ENCODE data around the gene DRD1. TPM values are rescaled to one million over a fixed set of nuclear protein-coding genes. Genes with fewer than 3 reads are reported as not detected.

DRD1 gene
- total RNA-seq, 3 donors from 2014 or later (not counting 1 experiment from before 2014, with no cell fraction given), result not detected

DNA sequence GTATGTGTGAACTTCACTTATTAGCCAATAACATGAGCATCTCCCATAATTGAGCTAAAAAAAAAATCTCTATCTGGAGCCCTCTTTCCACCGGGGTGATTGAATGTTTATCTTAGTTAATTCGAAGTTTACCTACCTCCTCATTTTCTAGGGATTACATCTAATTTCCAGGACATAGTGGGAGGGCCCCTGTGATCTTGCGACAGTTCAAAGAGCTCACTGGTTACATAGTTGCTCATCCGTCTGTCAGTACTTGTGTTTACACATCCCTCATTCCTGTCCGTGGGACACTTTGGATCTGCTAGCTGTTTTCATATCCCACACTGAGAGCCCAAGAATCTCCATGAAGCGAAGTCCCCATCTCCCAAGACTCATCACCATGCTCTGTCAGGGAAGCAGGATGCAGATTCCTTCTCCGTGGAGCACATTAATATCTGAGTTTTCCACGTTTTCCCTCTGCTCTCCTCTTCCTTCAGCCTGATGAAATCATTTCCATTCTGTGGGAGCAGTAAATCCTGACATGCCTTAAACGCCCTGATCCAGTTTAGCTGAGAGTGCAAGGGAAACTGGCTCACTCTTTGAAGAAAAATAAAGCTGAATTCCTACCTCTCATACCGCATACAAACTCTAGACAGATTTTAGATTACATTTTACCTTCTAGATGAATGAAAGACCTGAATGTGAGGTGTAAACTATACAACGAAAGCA lies 24.2 kb upstream of the DRD1 start:
- no peaks in the 10 kb centered on the region for H3K36me3 ChIP-seq (ENCODE audit: control insufficient read depth, insufficient read depth, low read length)
- Mint-ChIP-seq H3K27ac (no peak overlapping the region), H3K27me3 (ENCODE audit: low read depth in 2 of 2) (peaks cover 17 to 28% of the 10 kb centered on the region in 2 donors), H3K36me3 (no peaks in the 10 kb centered on the region), H3K9me3 (no peaks in the 10 kb centered on the region), H3K4me3 (no peak overlapping the region), H3K4me1 (peaks cover 5 to 6% of the 10 kb centered on the region in 2 donors)
- no peak for ATAC-seq
- H3K27me3 ChIP-seq (ENCODE audit: control insufficient read depth, insufficient read depth, low read length), result no peaks in the 10 kb centered on the region
- no peaks in the 10 kb centered on the region for H3K9me3 ChIP-seq (ENCODE audit: control insufficient read depth, insufficient read depth, low read length)
- intact Hi-C loops (cut with micrococcal nuclease), result no loop called here
- H3K4me1 ChIP-seq (ENCODE audit: control insufficient read depth, insufficient read depth, low read length), result peaks cover 5% of the 10 kb centered on the region
- TF ChIP-seq, protein P1, sequence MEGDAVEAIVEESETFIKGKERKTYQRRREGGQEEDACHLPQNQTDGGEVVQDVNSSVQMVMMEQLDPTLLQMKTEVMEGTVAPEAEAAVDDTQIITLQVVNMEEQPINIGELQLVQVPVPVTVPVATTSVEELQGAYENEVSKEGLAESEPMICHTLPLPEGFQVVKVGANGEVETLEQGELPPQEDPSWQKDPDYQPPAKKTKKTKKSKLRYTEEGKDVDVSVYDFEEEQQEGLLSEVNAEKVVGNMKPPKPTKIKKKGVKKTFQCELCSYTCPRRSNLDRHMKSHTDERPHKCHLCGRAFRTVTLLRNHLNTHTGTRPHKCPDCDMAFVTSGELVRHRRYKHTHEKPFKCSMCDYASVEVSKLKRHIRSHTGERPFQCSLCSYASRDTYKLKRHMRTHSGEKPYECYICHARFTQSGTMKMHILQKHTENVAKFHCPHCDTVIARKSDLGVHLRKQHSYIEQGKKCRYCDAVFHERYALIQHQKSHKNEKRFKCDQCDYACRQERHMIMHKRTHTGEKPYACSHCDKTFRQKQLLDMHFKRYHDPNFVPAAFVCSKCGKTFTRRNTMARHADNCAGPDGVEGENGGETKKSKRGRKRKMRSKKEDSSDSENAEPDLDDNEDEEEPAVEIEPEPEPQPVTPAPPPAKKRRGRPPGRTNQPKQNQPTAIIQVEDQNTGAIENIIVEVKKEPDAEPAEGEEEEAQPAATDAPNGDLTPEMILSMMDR (IDR thresholded peaks at IDR 0.05), result no peak
- no peak overlapping the region for H3K4me3 ChIP-seq (ENCODE audit: low read length)
- 69% methylated on average over 10 of the region's 11 CpGs for WGBS (ENCODE audit: insufficient coverage)
- no peak for DNase-seq
- no peak overlapping the region for H3K27ac ChIP-seq (ENCODE audit: low read length)

DNA sequence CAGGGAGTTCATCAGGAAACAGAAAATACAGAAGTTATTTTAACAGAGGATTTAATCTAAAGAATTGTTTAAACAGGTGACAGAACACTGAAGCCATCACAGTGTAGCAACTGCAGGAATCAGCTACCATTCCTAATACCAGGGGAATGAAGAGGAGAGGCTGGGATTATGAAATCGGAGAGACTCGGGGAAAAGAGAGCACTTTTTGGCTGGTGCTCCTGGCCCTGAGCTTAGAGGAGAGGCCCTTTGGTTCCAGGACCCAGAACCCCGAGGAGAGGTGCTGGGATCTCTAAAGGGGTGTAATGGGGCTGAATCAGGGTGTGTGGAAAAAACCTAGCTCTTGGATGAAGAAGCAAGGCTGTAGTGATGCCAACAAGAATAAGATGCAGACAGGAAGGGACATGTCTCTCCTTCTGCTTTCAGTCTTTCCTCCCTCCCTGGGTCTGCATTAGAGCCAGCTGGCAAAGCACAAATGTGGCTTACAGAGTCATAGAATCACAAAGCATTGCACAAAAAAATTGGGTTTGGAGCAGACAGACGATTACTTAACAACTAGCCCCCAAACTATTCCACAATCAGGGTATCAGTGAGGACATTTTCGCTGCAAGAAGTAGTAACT lies 22.8 kb upstream of the DRD1 start:
- no peaks in the 10 kb centered on the region for H3K36me3 ChIP-seq (ENCODE audit: control insufficient read depth, insufficient read depth, low read length)
- DNase-seq (no peak), ATAC-seq (no peak)
- Mint-ChIP-seq H3K4me1 (peaks cover 5 to 6% of the 10 kb centered on the region in 2 donors), H3K36me3 (no peaks in the 10 kb centered on the region), H3K27ac (no peak overlapping the region), H3K4me3 (no peak overlapping the region), H3K27me3 (ENCODE audit: low read depth in 2 of 2) (peaks cover 17 to 27% of the 10 kb centered on the region in 2 donors), H3K9me3 (no peaks in the 10 kb centered on the region)
- intact Hi-C loops (cut with micrococcal nuclease), result no loop called here
- 78% methylated on average over 5 of the region's 5 CpGs for WGBS (ENCODE audit: insufficient coverage)
- H3K4me3 ChIP-seq (ENCODE audit: low read length), result no peak overlapping the region
- TF ChIP-seq, protein P1 (IDR thresholded peaks at IDR 0.05), result no peak
- peaks cover 5% of the 10 kb centered on the region for H3K4me1 ChIP-seq (ENCODE audit: control insufficient read depth, insufficient read depth, low read length)
- no peak overlapping the region for H3K27ac ChIP-seq (ENCODE audit: low read length)
- no peaks in the 10 kb centered on the region for H3K27me3 ChIP-seq (ENCODE audit: control insufficient read depth, insufficient read depth, low read length)
- no peaks in the 10 kb centered on the region for H3K9me3 ChIP-seq (ENCODE audit: control insufficient read depth, insufficient read depth, low read length)

- WGBS (ENCODE audit: insufficient coverage), result 20% methylated on average over 3 of the region's 3 CpGs
- TF ChIP-seq, protein P1 (IDR thresholded peaks at IDR 0.05), result no peak
- DNase-seq (no peak), ATAC-seq (no peak)
- no peaks in the 10 kb centered on the region for H3K36me3 ChIP-seq (ENCODE audit: control insufficient read depth, insufficient read depth, low read length)
- Mint-ChIP-seq H3K4me1 (peaks cover 5 to 6% of the 10 kb centered on the region in 2 donors), H3K9me3 (no peaks in the 10 kb centered on the region), H3K36me3 (no peaks in the 10 kb centered on the region), H3K4me3 (no peak overlapping the region), H3K27ac (no peak overlapping the region), H3K27me3 (ENCODE audit: low read depth in 2 of 2) (peaks cover 17 to 19% of the 10 kb centered on the region in 2 donors)
- intact Hi-C loops (cut with micrococcal nuclease), result no loop called here
- H3K9me3 ChIP-seq (ENCODE audit: control insufficient read depth, insufficient read depth, low read length), result no peaks in the 10 kb centered on the region
- no peaks in the 10 kb centered on the region for H3K27me3 ChIP-seq (ENCODE audit: control insufficient read depth, insufficient read depth, low read length)
- H3K27ac ChIP-seq (ENCODE audit: low read length), result no peak overlapping the region
- peaks cover 5% of the 10 kb centered on the region for H3K4me1 ChIP-seq (ENCODE audit: control insufficient read depth, insufficient read depth, low read length)
- no peak overlapping the region for H3K4me3 ChIP-seq (ENCODE audit: low read length)
Observed at GRCh38 chr5:175465282-175465681, 21.3 kb upstream of the DRD1 start.

Data from natural killer cell (primary cell).